Peyer's patch (tissue), 4 donors: ENCODE data around the gene ITGAD. TPM values are rescaled to one million over a fixed set of nuclear protein-coding genes. Genes with fewer than 3 reads are reported as not detected.
"Not testable (repeated sequence)": the region's sequence is repeated elsewhere in the genome, so short reads cannot be mapped to it uniquely, and the experiment has no call there.

ENCODE experiments used
- DNase-seq, 3 donors: peaks; one replicate each; pipeline ENCODE4 v3.0.0-alpha.2; 2017 to 2019
- H3K27ac ChIP-seq, 4 donors: fragments of 200-600 bp; sonication (generic); one replicate each; pipeline ENCODE4 v1.5.1; 2016 to 2019
- H3K27me3 ChIP-seq, 2 donors: fragments of 200-600 bp; sonication (generic); one replicate each; pipeline ENCODE4 v1.5.1; 2019
- H3K36me3 ChIP-seq, 3 donors: fragments of 200-600 bp; sonication (generic); one replicate each; pipeline ENCODE4 v1.5.1; 2016 to 2019
- H3K4me1 ChIP-seq, 4 donors: fragments of 200-600 bp; sonication (generic); one replicate each; pipeline ENCODE4 v1.5.1; 2016 to 2019
- H3K4me3 ChIP-seq, 4 donors: fragments of 200-600 bp; sonication (generic); 1 replicate in 3 of 4; 2 replicates in 1 of 4; pipeline ENCODE4 v1.5.1; 2016 to 2019; ENCODE audit warnings: mild to moderate bottlenecking in 1 of 4
- H3K9me3 ChIP-seq, 4 donors: fragments of 200-600 bp; sonication (generic); one replicate each; pipeline ENCODE4 v1.5.1; 2016 to 2019; ENCODE audit warnings: mild to moderate bottlenecking in 1 of 4
- CTCF ChIP-seq, 6 experiments: fragments of 450-650 bp in 4 of 6; fragments of 200-600 bp in 2 of 6; sonication (generic) in 1 of 6; IDR thresholded peaks; one replicate each; pipeline ENCODE4 v1.5.1; 2017 to 2019; ENCODE audit warnings: antibody characterized with exemption in 6 of 6, mild to moderate bottlenecking in 3 of 6, moderate library complexity in 1 of 6
- POLR2A ChIP-seq, 2 donors: fragments of 450-650 bp; IDR thresholded peaks; one replicate each; pipeline ENCODE4 v1.5.1; 2017; ENCODE audit warnings: antibody characterized with exemption in 2 of 2, mild to moderate bottlenecking in 2 of 2, moderate library complexity in 2 of 2
- total RNA-seq, 4 donors: library from RNA; depleted of rRNA; stranded (reverse); fragments of >200 nt; gene quantifications; one replicate each; pipeline ENCODE4 v1.1.0, GENCODE V29; 2016

Gene ITGAD
- total RNA-seq, 4 donors from 2014 or later, result 0.83 TPM; not detected in 3

- no peak for DNase-seq
- TF ChIP-seq POLR2A (IDR thresholded peaks at IDR 0.05), result no peak
- no peak for TF ChIP-seq CTCF (IDR thresholded peaks at IDR 0.05)
- Histone ChIP-seq H3K36me3 (no peaks in the 10 kb centered on the region), H3K4me1 (peaks cover 0 to 14% (median 0%) of the 10 kb centered on the region in 4 donors), H3K27ac (no peak overlapping the region), H3K4me3 (no peak overlapping the region), H3K9me3 (no peaks in the 10 kb centered on the region), H3K27me3 (no peaks in the 10 kb centered on the region)
Measured at GRCh38 chr16:31430380-31431052, 37.4 kb downstream of the ITGAD start.

- DNase-seq, result peak in 1 of 3 donors; percentile 36
- Histone ChIP-seq H3K27ac (no peak overlapping the region), H3K4me1 (no peaks in the 10 kb centered on the region), H3K4me3 (no peak overlapping the region), H3K27me3 (no peaks in the 10 kb centered on the region), H3K36me3 (no peaks in the 10 kb centered on the region), H3K9me3 (no peaks in the 10 kb centered on the region)
- no peak for TF ChIP-seq POLR2A (IDR thresholded peaks at IDR 0.05)
- TF ChIP-seq CTCF (IDR thresholded peaks at IDR 0.05), result no peak
Measured at GRCh38 chr16:31435341-31436220, 42.4 kb downstream of the ITGAD start.

- Histone ChIP-seq H3K27me3 (no peaks in the 10 kb centered on the region), H3K9me3 (no peaks in the 10 kb centered on the region), H3K4me3 (no peak overlapping the region), H3K27ac (no peak overlapping the region), H3K4me1 (no peaks in the 10 kb centered on the region), H3K36me3 (no peaks in the 10 kb centered on the region)
- no peak for TF ChIP-seq POLR2A (IDR thresholded peaks at IDR 0.05)
- TF ChIP-seq CTCF (IDR thresholded peaks at IDR 0.05), result no peak
- DNase-seq, result peak in 1 of 3 donors; percentile 46
Measured at GRCh38 chr16:31436221-31437045, 43.3 kb downstream of the ITGAD start.

- H3K9me3 ChIP-seq, result no peaks in the 10 kb centered on the region
- no peak overlapping the region for H3K27ac ChIP-seq
- H3K4me3 ChIP-seq, result no peak overlapping the region
- TF ChIP-seq POLR2A (IDR thresholded peaks at IDR 0.05) (no peak), CTCF (IDR thresholded peaks at IDR 0.05) (no peak)
- DNase-seq, result no peak
- no peaks in the 10 kb centered on the region for H3K36me3 ChIP-seq
- no peaks in the 10 kb centered on the region for H3K27me3 ChIP-seq
- H3K4me1 ChIP-seq, result peaks cover 0 to 8% (median 4%) of the 10 kb centered on the region in 4 donors
Measured at GRCh38 chr16:31438414-31438813, 45.3 kb downstream of the ITGAD start.

- H3K27ac ChIP-seq, H3K4me3 ChIP-seq, H3K27me3 ChIP-seq: not testable (repeated sequence)
Measured at GRCh38 chr16:31439023-31439422, 45.9 kb downstream of the ITGAD start.

More at GRCh38 chr16:31439023-31439422, 45.9 kb downstream of the ITGAD start:
- H3K36me3 ChIP-seq, H3K4me1 ChIP-seq, H3K9me3 ChIP-seq, DNase-seq: not testable (repeated sequence)
